SK-N-SH treated with all-trans-retinoic acid at 6 μM for 48 hours (cell line): ENCODE results near the gene MIGA2.

Experiments
- ATAC-seq: fragments of 200-7000 bp; cut with Tn5 transposase; 3 replicates; pipeline ENCODE4 v1.9.1; 2020; ENCODE audit warnings: mild to moderate bottlenecking, moderate library complexity
- ARNTL ChIP-seq: fragments of 450-650 bp; formaldehyde crosslinking; IDR thresholded peaks from 2 replicates; pipeline ENCODE4 v1.5.0; 2020; ENCODE audit warnings: low read depth, mild to moderate bottlenecking, moderate library complexity, borderline replicate concordance
- BACH2 ChIP-seq: fragments of 250-450 bp; sonication (Bioruptor Pico); IDR thresholded peaks from 2 replicates; pipeline ENCODE4 v1.9.0; 2021; ENCODE audit warnings: mild to moderate bottlenecking, borderline replicate concordance
- ESRRG ChIP-seq: fragments of 250-450 bp; sonication (Bioruptor Pico); IDR thresholded peaks from 2 replicates; pipeline ENCODE4 v1.6.1; 2021; ENCODE audit warnings: mild to moderate bottlenecking
- ISL1 ChIP-seq: fragments of 250-450 bp; sonication (Bioruptor Pico); IDR thresholded peaks from 2 replicates; pipeline ENCODE4 v2.1.2; 2022; ENCODE audit warnings: mild to moderate bottlenecking, moderate library complexity
- PPARA ChIP-seq: fragments of 250-450 bp; sonication (Bioruptor Pico); IDR thresholded peaks from 2 replicates; pipeline ENCODE4 v1.5.0; 2020; ENCODE audit warnings: mild to moderate bottlenecking, borderline replicate concordance
- RARB ChIP-seq: fragments of 250-450 bp; sonication (Bioruptor Pico); IDR thresholded peaks from 2 replicates; pipeline ENCODE4 v1.8.0; 2021; ENCODE audit warnings: mild to moderate bottlenecking, moderate library complexity
- SNAI2 ChIP-seq: fragments of 250-450 bp; sonication (Bioruptor Pico); IDR thresholded peaks from 2 replicates; pipeline ENCODE4 v1.5.0; 2020; ENCODE audit warnings: mild to moderate bottlenecking, moderate library complexity
- TCF4 ChIP-seq: fragments of 250-450 bp; sonication (Bioruptor Pico); IDR thresholded peaks from 2 replicates; pipeline ENCODE4 v1.8.0; 2021; ENCODE audit warnings: mild to moderate bottlenecking, moderate library complexity, borderline replicate concordance
- TOX ChIP-seq: fragments of 250-450 bp; sonication (Bioruptor Pico); IDR thresholded peaks from 2 replicates; pipeline ENCODE4 v1.8.0; 2021; ENCODE audit warnings: mild to moderate bottlenecking, moderate library complexity, borderline replicate concordance
- ZC3H10 ChIP-seq: fragments of 250-450 bp; sonication (Bioruptor Pico); IDR thresholded peaks from 2 replicates; pipeline ENCODE4 v1.5.1; 2021; ENCODE audit warnings: mild to moderate bottlenecking, moderate library complexity
- ZFP3 ChIP-seq: fragments of 250-450 bp; sonication (Bioruptor Pico); IDR thresholded peaks from 2 replicates; pipeline ENCODE4 v1.5.0; 2020; ENCODE audit warnings: mild to moderate bottlenecking, moderate library complexity
- ZNF565 ChIP-seq: fragments of 450-650 bp; formaldehyde crosslinking; conservative IDR thresholded peaks from 2 replicates; pipeline ENCODE4 v1.5.0; 2020; ENCODE audit warnings: low read depth, mild to moderate bottlenecking, moderate library complexity
- ZNF70 ChIP-seq: fragments of 450-650 bp; formaldehyde crosslinking; IDR thresholded peaks from 2 replicates; pipeline ENCODE4 v1.5.0; 2020; ENCODE audit warnings: mild to moderate bottlenecking, moderate library complexity
- ZNF8 ChIP-seq: fragments of 450-650 bp; formaldehyde crosslinking; IDR thresholded peaks from 2 replicates; pipeline ENCODE4 v1.5.0; 2020; ENCODE audit warnings: mild to moderate bottlenecking, moderate library complexity
- TF ChIP-seq, protein P1 (sequence below): fragments of 250-450 bp; sonication (Bioruptor Pico); IDR thresholded peaks from 2 replicates; pipeline ENCODE4 v1.8.0; 2020; ENCODE audit warnings: mild to moderate bottlenecking, moderate library complexity, borderline replicate concordance
- TF ChIP-seq, protein P2 (sequence below): fragments of 250-450 bp; sonication (Bioruptor Pico); IDR thresholded peaks from 2 replicates; pipeline ENCODE4 v1.8.0; 2021; ENCODE audit warnings: low read depth, mild to moderate bottlenecking, moderate library complexity, borderline replicate concordance
- TF ChIP-seq, protein P3 (sequence below): fragments of 250-450 bp; sonication (Bioruptor Pico); IDR thresholded peaks from 2 replicates; pipeline ENCODE4 v1.5.0; 2020; ENCODE audit warnings: mild to moderate bottlenecking, moderate library complexity
- TF ChIP-seq, protein P4 (sequence below): fragments of 250-450 bp; sonication (Bioruptor Pico); IDR thresholded peaks from 2 replicates; pipeline ENCODE4 v1.5.1; 2021; ENCODE audit warnings: mild to moderate bottlenecking, moderate library complexity

Gene MIGA2

DNA sequence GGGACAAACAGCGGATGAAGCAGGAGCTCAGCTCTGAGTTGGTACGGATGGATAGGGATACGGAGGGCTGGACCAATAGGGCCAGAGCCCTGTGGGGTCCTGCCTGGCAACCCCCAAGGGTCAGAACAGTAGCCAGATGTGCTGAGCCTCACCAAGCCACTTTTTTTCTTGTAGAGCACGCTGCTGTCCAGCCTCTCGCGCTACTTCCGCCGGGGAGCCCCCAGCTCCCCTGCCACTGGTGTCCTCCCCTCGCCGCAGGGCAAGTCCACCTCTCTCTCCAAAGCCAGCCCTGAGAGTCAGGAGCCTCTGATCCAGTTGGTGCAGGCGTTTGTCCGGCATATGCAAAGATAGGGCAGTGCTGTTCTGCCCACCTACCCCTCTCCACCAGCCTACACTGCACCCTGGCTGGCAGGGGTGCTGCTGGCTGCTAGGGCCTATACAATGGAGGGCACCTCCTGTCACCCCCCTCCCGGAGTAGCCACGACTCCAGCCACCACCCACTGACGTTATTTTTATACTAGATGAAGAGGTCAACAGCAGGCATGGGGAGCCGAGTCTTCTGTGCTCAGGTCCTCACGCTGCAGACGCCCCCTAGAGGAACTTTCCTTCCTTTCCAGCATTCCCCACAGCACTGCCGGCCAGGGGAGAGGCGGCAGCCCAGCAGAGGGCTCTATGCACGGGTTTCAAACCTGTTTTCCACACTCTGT is 29.9 kb upstream of the MIGA2 start (continued):
- TF ChIP-seq ZNF565 (CRISPR knock-in tag) (no peak), ZNF70 (no peak), BACH2 (CRISPR knock-in tag) (no peak), TOX (CRISPR knock-in tag) (no peak), PPARA (no peak), ARNTL (no peak), ZNF8 (CRISPR knock-in tag) (no peak)
- TF ChIP-seq, protein P1, sequence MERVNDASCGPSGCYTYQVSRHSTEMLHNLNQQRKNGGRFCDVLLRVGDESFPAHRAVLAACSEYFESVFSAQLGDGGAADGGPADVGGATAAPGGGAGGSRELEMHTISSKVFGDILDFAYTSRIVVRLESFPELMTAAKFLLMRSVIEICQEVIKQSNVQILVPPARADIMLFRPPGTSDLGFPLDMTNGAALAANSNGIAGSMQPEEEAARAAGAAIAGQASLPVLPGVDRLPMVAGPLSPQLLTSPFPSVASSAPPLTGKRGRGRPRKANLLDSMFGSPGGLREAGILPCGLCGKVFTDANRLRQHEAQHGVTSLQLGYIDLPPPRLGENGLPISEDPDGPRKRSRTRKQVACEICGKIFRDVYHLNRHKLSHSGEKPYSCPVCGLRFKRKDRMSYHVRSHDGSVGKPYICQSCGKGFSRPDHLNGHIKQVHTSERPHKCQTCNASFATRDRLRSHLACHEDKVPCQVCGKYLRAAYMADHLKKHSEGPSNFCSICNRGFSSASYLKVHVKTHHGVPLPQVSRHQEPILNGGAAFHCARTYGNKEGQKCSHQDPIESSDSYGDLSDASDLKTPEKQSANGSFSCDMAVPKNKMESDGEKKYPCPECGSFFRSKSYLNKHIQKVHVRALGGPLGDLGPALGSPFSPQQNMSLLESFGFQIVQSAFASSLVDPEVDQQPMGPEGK (CRISPR knock-in tag): no peak

DNA sequence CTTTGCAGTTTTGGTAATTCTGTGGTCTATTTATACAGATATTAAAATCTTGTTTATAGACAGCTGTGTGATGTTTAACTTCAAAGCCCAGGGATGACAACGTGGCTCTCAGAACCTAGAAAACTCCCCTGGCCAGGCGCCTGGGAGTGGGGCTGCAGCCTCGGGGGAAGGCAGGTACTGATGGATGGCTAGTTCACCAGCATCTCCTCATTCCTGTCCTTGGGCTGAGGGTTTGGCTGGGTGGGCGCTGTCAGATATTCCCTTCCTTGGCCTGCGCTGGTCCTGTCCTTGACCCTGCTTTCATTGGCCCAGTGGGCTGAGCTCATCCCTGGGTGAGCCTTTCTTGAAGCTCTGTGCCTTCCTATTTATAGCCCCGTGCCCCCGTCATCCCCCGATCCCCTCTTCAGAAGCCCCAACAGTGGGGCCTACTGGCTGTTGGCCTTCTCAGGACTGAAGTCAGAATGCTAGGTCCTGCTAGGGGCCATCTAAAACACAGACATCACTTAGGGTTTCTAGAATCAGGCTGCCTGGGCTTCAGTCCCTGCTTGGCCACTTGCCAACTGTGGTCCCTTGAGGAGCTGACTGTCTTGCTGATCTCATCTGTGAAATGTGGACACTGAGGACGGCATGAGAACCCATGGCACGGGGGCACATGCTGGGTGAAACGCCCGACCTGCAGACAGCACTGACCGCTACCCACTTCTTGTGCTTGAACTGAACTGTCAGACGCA is 29.2 kb upstream of the MIGA2 start:
- TF ChIP-seq ZFP3 (CRISPR knock-in tag) (no peak), RARB (CRISPR knock-in tag) (no peak), TCF4 (no peak), ARNTL (no peak), SNAI2 (no peak), ZC3H10 (no peak), ZNF8 (CRISPR knock-in tag) (no peak), ISL1 (CRISPR knock-in tag) (no peak), BACH2 (CRISPR knock-in tag) (no peak), PPARA (no peak), ZNF565 (CRISPR knock-in tag) (no peak)
- TF ChIP-seq, protein P2, sequence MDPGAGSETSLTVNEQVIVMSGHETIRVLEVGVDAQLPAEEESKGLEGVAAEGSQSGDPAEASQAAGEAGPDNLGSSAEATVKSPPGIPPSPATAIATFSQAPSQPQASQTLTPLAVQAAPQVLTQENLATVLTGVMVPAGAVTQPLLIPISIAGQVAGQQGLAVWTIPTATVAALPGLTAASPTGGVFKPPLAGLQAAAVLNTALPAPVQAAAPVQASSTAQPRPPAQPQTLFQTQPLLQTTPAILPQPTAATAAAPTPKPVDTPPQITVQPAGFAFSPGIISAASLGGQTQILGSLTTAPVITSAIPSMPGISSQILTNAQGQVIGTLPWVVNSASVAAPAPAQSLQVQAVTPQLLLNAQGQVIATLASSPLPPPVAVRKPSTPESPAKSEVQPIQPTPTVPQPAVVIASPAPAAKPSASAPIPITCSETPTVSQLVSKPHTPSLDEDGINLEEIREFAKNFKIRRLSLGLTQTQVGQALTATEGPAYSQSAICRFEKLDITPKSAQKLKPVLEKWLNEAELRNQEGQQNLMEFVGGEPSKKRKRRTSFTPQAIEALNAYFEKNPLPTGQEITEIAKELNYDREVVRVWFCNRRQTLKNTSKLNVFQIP: no peak
- TF ChIP-seq, protein P3, sequence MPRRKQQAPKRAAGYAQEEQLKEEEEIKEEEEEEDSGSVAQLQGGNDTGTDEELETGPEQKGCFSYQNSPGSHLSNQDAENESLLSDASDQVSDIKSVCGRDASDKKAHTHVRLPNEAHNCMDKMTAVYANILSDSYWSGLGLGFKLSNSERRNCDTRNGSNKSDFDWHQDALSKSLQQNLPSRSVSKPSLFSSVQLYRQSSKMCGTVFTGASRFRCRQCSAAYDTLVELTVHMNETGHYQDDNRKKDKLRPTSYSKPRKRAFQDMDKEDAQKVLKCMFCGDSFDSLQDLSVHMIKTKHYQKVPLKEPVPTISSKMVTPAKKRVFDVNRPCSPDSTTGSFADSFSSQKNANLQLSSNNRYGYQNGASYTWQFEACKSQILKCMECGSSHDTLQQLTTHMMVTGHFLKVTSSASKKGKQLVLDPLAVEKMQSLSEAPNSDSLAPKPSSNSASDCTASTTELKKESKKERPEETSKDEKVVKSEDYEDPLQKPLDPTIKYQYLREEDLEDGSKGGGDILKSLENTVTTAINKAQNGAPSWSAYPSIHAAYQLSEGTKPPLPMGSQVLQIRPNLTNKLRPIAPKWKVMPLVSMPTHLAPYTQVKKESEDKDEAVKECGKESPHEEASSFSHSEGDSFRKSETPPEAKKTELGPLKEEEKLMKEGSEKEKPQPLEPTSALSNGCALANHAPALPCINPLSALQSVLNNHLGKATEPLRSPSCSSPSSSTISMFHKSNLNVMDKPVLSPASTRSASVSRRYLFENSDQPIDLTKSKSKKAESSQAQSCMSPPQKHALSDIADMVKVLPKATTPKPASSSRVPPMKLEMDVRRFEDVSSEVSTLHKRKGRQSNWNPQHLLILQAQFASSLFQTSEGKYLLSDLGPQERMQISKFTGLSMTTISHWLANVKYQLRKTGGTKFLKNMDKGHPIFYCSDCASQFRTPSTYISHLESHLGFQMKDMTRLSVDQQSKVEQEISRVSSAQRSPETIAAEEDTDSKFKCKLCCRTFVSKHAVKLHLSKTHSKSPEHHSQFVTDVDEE (CRISPR knock-in tag): no peak
- TF ChIP-seq, protein P4, sequence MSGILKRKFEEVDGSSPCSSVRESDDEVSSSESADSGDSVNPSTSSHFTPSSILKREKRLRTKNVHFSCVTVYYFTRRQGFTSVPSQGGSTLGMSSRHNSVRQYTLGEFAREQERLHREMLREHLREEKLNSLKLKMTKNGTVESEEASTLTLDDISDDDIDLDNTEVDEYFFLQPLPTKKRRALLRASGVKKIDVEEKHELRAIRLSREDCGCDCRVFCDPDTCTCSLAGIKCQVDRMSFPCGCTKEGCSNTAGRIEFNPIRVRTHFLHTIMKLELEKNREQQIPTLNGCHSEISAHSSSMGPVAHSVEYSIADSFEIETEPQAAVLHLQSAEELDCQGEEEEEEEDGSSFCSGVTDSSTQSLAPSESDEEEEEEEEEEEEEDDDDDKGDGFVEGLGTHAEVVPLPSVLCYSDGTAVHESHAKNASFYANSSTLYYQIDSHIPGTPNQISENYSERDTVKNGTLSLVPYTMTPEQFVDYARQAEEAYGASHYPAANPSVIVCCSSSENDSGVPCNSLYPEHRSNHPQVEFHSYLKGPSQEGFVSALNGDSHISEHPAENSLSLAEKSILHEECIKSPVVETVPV: no peak
- TF ChIP-seq, protein P1 (CRISPR knock-in tag): no peak
- TF ChIP-seq, all 23 proteins: peak for 0
- ATAC-seq: peak; percentile 8

DNA sequence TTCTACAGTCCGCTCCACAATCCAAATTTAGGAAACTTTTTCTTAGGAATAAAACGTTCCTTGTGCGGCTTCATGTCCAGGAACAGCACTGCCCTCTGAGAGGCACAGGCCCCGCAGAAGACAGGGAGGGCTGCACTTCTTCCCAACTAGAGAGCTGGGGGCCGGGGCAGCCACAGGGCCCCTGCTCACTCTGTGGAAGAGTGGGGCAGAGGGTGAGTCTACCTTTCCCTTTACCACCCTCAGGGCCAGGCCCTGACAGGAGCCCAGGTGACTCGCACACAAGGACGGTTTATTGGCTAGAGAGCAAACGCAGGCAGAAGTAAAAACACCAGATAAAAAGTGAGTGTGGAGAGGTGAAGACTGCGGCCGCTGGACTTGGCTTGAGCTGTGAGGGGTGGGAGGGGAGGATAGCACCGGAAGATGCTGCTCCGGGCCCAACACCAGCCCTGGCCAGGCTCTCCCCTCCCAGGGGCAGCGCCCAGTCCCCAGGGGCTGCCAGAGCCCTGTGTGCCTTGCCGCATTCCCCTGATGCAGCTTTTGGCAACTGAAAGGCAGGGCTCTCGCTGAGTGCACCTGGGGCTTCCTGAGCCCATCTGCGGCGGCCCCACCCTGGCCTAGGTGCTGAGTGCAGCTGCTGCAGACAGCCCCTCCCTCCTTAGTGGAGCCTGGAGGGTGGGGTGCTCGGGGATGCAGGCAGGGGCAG is 28.5 kb upstream of the MIGA2 start:
- no peak for TF ChIP-seq TCF4
- no peak for TF ChIP-seq ZFP3 (CRISPR knock-in tag)
- no peak for TF ChIP-seq ZNF70
- TF ChIP-seq SNAI2: no peak
- TF ChIP-seq ESRRG (CRISPR knock-in tag): no peak
- no peak for ATAC-seq
